HK-2 (cell line): ENCODE measurements around the gene EVC2.

Source experiments
- DNase-seq: peaks from one replicate; pipeline ENCODE4 v3.0.0-alpha.2; 2018; ENCODE audit not compliant: unreplicated experiment

The EVC2 gene, protein sequence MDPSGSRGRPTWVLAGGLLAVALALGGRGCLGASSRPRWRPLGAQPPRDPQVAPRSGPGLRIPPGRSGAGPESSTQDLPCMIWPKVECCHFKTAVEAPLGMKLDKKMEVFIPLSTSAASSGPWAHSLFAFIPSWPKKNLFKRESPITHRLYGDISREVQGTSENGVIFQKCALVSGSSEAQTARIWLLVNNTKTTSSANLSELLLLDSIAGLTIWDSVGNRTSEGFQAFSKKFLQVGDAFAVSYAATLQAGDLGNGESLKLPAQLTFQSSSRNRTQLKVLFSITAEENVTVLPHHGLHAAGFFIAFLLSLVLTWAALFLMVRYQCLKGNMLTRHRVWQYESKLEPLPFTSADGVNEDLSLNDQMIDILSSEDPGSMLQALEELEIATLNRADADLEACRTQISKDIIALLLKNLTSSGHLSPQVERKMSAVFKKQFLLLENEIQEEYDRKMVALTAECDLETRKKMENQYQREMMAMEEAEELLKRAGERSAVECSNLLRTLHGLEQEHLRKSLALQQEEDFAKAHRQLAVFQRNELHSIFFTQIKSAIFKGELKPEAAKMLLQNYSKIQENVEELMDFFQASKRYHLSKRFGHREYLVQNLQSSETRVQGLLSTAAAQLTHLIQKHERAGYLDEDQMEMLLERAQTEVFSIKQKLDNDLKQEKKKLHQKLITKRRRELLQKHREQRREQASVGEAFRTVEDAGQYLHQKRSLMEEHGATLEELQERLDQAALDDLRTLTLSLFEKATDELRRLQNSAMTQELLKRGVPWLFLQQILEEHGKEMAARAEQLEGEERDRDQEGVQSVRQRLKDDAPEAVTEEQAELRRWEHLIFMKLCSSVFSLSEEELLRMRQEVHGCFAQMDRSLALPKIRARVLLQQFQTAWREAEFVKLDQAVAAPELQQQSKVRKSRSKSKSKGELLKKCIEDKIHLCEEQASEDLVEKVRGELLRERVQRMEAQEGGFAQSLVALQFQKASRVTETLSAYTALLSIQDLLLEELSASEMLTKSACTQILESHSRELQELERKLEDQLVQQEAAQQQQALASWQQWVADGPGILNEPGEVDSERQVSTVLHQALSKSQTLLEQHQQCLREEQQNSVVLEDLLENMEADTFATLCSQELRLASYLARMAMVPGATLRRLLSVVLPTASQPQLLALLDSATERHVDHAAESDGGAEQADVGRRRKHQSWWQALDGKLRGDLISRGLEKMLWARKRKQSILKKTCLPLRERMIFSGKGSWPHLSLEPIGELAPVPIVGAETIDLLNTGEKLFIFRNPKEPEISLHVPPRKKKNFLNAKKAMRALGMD

DNA sequence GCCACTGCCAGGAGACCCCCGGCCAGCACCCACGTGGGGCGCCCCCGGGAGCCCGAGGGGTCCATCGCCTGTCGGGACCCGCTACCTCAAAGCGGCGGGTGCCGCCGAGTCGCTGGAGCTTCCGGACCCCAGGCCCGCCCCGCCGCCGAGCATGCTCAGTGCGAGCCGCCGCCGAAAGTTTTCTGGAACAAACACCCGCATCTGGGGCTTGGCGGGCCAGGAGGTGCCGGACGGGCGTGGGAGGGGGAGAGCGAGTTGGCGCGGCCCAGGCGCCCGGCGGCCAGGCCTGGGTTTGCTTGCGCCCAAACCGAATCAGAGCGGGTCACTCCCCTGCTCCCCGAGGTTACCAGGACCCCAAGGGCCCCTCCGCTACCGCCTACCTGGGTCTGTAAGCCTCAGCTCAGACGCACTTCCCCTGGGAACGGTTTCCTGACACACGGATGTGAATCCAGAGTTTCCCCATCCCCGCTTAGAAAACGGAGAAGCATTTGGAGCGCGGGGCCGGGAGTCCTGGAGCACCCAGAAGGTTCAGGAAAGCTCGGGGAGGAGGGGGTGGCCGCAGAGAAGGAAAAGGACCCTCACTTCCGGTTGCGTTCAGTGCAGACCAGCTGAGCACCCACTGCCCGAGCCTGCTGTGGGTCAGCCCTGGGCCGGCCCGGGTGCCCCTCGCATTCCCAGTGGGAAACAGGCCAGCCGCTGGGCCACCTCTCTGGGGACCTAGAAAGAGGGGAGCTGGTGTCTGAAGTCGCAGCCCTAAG is at the start of gene EVC2:
TSS of gene EVC2 (minus strand) at position 111 of the 758 bp plus-strand sequence. CDS start at position 65, 46 bp downstream.
- DNase-seq = no peak

DNA sequence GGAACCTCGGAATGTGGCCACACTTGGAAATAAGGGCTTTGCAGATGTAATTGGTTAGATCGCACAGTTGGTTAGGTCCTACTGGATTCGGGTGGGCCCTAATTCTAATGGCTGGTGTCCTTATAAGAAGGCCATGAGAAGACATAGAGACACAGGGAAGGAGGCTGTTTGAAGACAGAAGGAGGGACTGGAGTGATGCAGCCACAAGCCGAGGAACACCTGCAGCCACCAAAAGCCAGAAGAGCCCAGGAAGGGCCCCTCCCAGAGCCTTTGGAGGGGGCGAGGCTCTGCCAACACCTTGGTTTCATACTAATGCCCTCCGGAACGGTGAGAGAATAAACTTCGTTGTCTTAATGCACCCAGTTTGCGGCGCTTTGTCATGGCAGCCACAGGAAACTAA is 49.6 kb upstream of the EVC2 start:
- no peak for DNase-seq

DNA sequence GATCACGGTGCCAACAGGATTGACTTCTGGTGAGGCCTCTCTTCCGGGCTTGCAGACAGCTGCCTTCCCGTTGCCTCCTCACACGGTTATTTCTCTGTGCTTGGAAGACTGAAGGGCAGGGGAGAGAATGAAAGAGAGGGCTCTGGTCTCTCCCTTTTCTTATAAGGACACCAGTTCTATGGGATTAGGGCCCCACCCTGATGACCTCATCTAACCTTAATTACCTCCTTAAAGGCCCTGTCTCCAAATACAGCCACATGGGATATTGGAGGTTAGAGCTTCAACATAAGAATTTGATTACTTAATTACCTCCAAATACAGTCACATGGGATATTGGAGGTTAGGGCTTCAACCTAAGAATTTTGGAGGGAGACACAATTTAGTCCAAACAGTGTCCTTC is 49.2 kb upstream of the EVC2 start:
- no peak for DNase-seq

DNA sequence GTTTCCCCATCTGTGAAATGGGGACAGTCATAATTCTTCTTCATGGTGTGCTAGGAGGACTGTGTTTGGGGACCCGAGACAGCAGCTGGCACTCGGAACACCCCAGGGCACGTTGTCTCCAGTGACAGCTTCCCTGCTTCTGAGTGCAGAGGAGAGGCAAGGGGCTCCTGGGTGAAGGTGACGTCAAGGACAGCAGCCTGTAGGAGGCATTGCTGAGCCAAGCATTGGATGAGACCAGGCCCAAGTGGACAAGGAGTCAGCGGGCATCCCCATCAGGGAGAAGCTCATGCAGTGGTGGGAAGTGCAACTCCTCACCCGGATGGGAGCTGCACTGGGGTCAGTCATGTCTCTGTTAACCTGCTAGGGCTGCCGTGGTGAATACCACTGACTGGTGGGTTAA is 48.7 kb upstream of the EVC2 start:
- DNase-seq = no peak

DNA sequence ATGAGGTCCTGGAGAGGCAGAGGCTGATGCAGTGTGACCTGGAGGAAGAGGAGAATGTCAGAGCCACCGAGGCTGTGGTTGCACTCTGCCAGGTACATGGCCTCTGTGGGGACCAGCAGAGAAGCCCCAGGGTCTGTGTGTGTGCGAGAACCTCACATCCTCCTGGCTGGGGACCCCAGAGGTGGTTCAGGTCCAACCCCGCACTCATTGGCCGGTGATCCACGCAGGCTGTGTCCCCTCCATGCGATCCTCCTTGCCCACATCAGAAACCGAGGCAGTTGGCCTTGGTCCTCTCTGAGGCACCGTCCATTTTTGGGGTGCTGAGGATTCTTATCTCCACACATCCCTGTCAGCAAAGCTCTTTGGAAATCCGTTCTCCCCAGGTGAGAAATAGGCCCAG is 47.9 kb upstream of the EVC2 start:
- DNase-seq = no peak

DNA sequence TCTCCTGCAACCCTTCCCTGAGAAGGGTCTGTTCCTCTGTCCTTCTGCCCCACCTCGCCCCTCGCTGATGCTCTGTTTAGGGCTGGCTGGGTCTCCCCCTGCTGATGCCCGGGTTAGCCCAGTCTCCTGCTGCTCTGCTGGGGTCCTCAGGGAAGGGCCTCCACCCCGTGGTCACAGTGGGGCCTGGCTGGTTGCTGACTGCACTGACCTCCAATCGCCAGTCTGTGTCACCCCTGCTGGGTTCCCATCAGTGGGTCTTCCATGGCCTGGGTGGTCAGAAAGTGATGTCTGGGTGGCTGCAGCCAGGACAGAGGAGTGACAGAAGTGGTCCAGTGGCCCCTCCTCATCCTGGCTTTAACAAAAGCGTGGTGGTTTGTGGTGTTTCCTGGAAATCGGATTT is 47.3 kb upstream of the EVC2 start:
- DNase-seq = no peak

DNA sequence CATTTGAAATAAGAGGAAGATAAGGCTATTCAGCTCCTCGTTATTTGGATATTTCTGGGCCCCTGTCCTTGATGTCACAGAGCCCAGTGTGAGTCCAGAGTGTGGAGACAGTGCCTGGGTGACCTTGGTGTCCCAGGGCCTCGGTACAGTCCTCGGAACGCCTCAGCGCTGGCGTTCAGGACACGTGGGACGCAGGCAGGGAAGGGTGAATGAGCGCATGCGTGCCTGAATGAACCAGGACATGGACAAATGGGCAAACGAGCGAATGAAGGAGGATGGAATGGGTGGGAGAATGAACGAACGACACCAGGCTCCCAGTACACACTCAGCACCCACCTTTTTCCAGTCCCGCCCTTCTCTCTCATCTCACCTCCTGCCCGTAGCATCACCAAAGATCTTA is 46.8 kb upstream of the EVC2 start:
- DNase-seq = no peak

DNA sequence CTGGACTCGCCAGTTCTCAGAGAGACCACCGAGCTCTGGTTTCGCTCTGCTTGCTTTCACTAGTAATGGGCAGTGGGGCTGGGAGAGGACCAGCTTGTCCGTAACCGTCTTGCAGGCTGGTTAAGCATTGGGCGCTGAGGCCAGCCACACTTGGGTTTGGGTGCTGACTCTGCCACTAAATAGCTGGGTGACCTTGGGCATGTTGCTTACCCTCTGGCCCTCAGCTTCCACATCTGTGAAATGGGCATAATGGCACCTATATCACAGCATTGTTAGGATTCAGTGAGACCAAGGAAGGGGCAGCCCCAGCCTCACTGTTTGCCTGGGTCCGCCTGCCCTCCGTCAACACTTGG is 46.1 kb upstream of the EVC2 start:
- DNase-seq = no peak

DNA sequence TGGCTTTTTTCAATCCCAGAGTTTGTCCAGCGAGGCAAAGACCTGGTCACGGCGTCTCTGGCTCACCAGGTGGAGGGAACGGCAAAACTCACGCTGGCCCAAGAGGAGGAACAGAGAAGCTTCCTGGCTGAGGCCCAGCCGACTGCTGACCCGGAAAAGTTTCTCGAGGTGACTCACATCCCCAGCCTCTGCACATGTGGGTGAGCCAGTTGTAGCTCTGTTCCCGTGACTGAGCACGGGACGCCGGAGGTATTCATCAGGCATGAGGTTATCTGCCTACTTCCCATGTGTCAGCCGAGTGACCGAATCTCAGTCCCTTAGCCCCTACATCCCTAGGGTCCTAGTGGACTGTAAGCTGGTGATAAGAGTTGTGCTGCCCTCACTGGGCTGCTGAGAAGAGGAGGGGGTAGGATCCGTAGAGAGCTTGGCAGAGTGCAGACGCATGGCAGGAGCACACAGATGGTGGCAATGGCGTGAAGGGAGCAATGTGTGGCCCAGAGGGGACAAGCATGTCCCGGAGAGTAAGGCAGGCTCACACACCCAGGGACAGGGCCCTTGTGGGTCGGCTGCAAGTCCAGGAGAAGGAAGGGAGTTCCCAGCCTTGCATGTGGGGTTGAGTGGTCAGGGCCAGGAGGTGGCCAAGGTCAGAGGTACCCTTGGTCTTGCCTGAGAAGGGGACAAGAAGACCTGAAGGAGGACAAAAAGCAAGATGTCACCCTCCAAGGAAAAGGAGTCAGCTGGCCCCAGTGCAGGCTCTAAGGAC is 45.6 kb upstream of the EVC2 start:
- DNase-seq = peak; percentile 95

DNA sequence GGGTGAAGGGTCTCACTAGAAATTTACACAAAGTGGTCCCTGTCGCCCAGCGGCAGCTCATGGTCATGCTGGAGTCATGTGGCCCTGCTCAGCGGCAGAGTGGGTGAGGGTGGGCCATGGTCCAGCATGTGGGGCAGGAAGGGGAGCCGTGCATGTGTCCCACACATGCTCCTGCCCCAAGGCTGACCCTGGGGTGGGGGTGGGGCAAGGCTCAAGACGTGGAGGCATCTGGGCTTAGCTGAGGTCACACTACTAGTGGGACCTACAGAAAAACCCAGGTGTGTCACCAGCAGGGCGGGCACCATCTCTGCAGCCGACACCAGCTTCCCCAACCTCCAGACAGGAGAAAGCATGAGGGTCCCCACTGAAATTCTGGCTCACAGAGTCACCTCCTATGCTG is 45.0 kb upstream of the EVC2 start:
- DNase-seq = no peak

DNA sequence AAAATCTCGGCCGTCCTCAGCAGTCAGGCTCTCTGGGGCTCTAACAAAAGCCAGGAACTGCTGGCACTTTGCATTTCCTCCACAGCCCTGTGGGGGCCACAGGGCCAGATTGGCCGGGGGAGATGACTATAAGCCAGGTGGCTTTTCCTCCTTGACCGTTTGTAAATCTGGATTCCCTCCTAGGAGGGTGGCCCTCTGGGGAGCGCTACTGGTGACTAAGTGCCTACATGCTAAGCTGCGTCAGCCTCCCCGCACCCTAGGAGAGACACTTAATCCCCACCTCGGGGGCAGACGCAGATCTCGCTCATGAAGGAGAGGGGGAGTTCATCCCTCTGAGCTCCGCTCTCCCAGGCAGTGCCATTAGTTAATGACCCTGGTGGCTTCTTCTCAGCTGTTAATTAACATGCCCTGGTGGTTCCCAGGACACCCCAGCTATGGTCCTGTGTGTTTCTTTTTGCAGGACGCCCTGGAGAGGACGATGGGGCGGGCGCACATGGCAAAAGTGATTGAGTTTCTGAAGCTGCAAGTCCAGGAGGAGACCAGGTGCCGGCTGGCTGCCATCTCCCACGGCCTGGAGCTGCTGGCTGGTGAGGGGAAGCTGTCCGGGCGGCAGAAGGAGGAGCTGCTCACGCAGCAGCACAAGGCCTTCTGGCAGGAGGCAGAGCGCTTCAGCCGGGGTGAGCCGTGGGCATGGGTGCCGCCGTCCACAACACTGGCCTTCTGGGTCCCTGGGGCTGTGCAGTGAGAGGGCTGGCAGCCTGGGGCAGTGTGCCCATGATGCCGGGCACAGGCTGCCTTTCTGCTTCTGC is 44.2 kb upstream of the EVC2 start:
- DNase-seq = peak; percentile 56

DNA sequence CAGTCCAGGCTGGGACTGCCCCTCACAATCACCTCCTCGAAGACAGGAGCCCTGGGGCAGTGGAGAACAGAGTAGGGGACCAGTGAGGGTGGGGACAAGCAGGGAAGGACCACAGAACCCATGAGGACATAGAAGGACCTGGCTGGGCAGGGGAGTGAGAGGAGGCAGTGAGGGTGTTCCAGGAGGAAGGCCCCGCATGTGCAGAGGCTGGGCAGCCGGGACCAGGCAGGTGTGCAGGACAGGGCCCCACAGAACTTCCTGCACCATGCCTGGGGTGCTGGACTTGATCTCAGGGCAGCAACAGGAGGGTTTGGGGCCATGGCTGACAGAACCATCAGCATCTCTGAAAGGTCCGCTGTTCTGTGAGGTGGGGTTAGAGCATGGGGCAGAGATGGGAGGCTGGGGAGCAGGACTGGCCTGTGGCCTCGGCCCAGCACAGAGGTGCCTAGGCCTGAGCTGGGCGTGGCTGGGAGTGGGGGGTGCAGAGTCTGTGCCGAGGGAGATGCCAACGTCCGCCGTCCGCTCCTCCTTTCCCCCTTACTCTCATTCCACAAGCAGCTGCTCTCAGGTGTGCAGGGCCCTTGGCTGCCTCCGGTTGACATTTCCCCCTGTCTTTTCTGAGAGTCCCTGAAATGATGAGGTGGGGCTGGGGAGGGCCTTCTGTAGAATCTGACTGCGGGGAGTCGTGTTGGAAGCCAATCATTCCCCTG is 43.5 kb upstream of the EVC2 start:
- no peak for DNase-seq

DNA sequence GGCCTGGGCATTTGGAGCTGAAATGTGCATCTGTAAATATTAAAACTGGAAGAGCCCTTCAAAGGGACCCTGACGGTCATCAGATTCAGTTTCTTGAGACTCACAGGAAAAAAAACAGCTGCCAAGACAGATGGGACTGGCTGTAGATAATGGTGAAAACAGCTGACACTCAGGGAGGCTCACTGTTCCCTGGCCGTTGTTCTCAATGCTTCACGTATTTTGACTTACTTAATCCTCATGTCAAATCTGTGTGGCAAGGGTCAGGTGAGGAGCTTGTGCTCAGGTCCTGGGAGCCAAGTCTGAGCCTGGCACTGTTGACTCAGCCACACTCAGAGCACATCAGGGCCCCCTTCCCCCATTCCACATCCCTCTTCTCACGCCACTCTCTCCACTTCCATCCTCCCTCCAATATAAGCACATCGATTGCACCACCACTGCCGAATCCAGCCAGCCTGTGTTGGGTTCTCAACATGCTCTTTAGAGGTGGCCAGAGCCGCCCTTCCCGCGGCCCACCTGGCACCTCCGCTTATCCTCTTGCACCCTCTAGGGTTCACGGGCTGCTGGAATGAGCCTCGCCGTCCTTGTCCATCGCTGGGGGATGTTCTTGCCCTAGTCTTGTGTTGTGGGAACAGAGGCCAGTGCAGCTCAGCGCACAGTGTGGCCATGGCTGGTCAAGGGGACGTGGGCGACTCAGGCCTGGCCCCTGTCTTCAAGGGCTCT is 42.7 kb upstream of the EVC2 start:
- peak; percentile 79 for DNase-seq

DNA sequence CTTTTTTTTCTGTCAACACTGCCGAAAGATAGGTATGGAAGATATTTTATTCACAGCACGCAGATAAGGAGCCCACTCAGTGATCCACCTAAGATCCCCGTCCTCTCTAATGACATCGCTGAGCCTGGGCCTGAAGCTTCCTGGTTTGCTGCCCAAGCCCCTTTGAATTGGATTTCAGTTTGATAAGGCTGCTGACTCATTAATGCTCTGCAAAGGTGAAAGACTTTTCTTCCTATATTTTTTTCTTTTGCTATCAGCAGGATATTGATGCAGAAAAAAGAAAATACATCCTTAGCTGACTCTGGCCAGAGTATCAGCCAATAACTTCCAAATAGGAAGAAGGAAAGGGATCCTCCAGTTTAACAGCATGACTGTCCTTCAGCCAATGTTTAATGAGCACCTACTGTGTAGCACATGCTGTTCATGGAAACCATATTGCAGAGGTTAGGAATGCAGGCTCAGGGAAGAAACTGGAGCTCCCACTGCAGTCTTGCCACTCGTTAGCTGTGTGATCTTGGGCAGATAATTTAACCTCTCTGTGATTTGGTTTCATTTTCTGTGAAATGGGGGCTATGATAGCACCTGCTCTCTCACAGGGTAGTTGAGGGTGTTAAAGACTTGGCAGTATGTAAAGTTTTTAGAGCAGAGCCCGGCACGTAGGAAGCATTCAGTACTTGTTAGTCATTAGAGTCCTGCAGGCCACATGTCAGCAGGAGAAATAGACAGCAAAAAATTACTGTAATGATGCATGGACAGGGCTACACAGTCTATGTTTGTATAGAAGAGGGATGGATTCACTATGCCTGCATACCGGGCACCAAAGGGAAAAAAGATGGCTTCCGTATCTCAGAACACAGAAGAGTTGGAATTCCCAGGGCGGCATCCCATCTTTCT is 41.9 kb upstream of the EVC2 start:
- no peak for DNase-seq

DNA sequence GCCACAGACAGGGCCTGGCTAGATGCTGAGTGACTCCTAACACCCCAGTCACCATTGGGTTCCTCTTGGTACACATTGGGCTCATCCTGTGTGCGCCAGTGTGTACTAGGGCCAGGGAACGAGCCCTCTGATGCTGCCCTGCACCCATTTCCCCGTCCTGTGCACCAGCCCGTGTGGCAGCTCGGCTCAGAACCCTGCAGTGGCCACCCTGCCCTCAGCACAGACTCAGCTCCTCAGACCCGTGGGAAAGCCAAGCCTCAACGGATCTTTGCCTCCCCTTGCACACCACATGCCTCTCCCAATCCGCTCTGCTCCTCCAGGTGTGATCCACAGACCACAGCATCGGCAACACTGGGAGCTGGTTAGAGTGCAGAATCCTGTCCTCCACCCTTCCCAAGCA is 41.2 kb upstream of the EVC2 start:
- no peak for DNase-seq

DNA sequence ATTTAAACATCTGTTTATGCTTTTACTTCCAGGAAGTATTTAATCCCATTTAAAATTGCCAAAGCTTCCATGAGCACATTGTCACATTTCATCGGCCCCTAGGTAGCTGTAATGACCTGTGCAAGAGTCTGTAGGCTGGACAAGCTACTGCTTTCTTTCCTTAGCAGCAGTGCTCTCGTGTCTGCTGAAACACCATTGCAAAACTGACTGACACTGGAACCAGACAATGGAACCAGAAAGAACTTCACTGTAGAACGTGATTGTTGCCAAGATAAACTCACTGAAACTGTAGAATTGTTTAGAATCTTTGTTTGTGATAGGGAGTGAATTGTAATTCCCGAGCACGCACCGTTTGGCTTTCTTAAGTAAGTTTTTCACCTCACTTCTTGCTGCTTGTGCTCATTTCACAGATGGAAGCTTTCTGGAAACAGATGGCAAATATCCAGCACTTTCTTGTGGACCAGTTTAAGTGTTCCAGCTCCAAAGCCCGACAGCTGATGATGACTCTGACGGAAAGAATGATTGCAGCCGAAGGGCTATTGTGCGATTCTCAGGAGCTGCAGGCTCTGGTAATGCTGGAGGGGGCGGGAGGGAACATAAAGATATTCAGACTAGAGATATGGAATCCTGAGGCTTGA is 39.5 kb upstream of the EVC2 start:
- DNase-seq = peak; percentile 63
